Neural cell (in vitro differentiated cells): ENCODE data around the gene SLC6A1.

ENCODE experiments used
- CTCF ChIP-seq: fragments of 450-650 bp; IDR thresholded peaks from 2 replicates; pipeline ENCODE4 v1.5.1; 2014; ENCODE audit warnings: antibody characterized with exemption, mild to moderate bottlenecking, moderate library complexity; ENCODE audit not compliant: poor library complexity, severe bottlenecking
- EP300 ChIP-seq: fragments of 450-650 bp; conservative IDR thresholded peaks from 2 replicates; pipeline ENCODE4 v1.6.1; 2014; ENCODE audit warnings: antibody characterized with exemption, mild to moderate bottlenecking, moderate library complexity; ENCODE audit not compliant: poor library complexity, severe bottlenecking
- EZH2 ChIP-seq: fragments of 200-600, 300-800 bp; shearing (Covaris generic), sonication (generic); IDR thresholded peaks from 2 replicates; pipeline ENCODE4 v1.6.1; 2014; ENCODE audit warnings: antibody characterized with exemption, low read length, borderline replicate concordance, mild to moderate bottlenecking; ENCODE audit not compliant: insufficient read depth, poor library complexity, severe bottlenecking
- POLR2AphosphoS5 ChIP-seq: IDR thresholded peaks from 2 replicates; pipeline ENCODE4 v1.6.1; 2012
- REST ChIP-seq: IDR thresholded peaks from 2 replicates; pipeline ENCODE4 v1.6.1; 2012; ENCODE audit warnings: borderline replicate concordance
- TAF1 ChIP-seq: IDR thresholded peaks from 2 replicates; pipeline ENCODE4 v1.6.1; 2012; ENCODE audit warnings: low read depth

- TF ChIP-seq CTCF = no peak
- TF ChIP-seq EZH2 = no peak
- TF ChIP-seq POLR2AphosphoS5 = no peak
- TF ChIP-seq TAF1 = no peak
- no peak for TF ChIP-seq EP300
- no peak for TF ChIP-seq REST
These were observed 13.6 kb upstream of the SLC6A1 start for GRCh38 chr3:10978956-10979355.
